ENCODE data around the gene RNF144A. TPM values are rescaled to one million over a fixed set of nuclear protein-coding genes. Genes with fewer than 3 reads are reported as not detected.
"Not testable (repeated sequence)": the region's sequence is repeated elsewhere in the genome, so short reads cannot be mapped to it uniquely, and the experiment has no call there.

Gene RNF144A
- total and polyA plus RNA-seq, 9 donors = 10.4 to 47.7 (median 23.9) TPM

DNA sequence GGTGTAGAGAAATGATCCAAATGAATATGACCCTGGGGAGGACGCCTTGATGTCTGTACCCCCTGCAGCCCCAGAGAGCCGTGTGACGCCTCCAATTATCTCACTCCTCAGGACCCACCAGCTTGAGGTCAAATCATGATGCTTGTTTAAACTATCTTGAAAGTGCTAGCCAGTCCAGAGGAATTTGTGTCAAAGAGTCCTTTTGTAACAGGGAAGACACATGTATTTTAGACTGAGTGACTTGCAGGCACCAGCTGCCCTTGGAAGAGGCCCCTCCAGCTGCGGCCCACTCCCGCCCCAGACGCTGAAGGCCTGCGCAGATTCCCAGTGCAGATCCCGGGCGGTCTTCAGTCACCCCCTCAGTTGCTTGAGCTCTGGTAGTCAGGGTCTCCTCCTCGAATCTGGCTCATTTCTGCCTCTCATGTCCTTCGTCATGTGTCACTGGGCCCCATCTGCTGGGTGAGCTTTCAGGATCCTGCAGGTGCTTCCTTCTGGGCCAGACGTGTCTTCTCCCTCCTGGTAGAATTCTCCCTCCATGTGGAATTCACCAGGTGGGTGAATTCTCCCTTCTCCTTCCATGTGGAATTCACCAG lies 77.4 kb downstream of the RNF144A start:
- no peaks in the 10 kb centered on the region for H3K27me3 ChIP-seq
- H3K4me3 ChIP-seq = no peak overlapping the region
- no peak overlapping the region for H3K27ac ChIP-seq
- no peak for DNase-seq
- TF ChIP-seq EP300 (IDR thresholded peaks at IDR 0.05) (no peak), POLR2A (IDR thresholded peaks at IDR 0.05) (no peak), CTCF (IDR thresholded peaks at IDR 0.05) (no peak)
- H3K9me3 ChIP-seq = no peaks in the 10 kb centered on the region
- H3K4me1 ChIP-seq (ENCODE audit: insufficient read depth) = peaks cover 5% of the 10 kb centered on the region
- intact Hi-C loops (cut with DNase I) = no loop called here
- 92 to 94% (median 93%) methylated on average over 12 of the region's 12 CpGs for WGBS, 3 donors
- no peaks in the 10 kb centered on the region for H3K36me3 ChIP-seq

- no peak for DNase-seq
- TF ChIP-seq EP300 (IDR thresholded peaks at IDR 0.05) (no peak), CTCF (IDR thresholded peaks at IDR 0.05) (no peak), POLR2A (IDR thresholded peaks at IDR 0.05) (no peak)
- Histone ChIP-seq H3K27me3 (no peaks in the 10 kb centered on the region), H3K27ac (no peak overlapping the region), H3K36me3 (no peaks in the 10 kb centered on the region), H3K4me3 (no peak overlapping the region), H3K4me1 (ENCODE audit: insufficient read depth) (peaks cover 5% of the 10 kb centered on the region), H3K9me3 (no peaks in the 10 kb centered on the region)
- 84 to 97% (median 90%) methylated on average over 11 of the region's 11 CpGs for WGBS, 3 donors
- intact Hi-C loops (cut with DNase I) = no loop called here
Measured at GRCh38 chr2:6995391-6996097, 78.3 kb downstream of the RNF144A start.

GRCh38 chr2:6999211-6999877 lies 82.1 kb downstream of the RNF144A start:
- H3K4me3 ChIP-seq = no peak overlapping the region
- intact Hi-C loops (cut with DNase I) = no loop called here
- peaks cover 3% of the 10 kb centered on the region for H3K4me1 ChIP-seq (ENCODE audit: insufficient read depth)
- no peak overlapping the region for H3K27ac ChIP-seq
- no peaks in the 10 kb centered on the region for H3K9me3 ChIP-seq
- no peak for DNase-seq
- TF ChIP-seq EP300 (IDR thresholded peaks at IDR 0.05) = no peak
- no peak for TF ChIP-seq POLR2A (IDR thresholded peaks at IDR 0.05)
- no peak for TF ChIP-seq CTCF (IDR thresholded peaks at IDR 0.05)
- WGBS, 3 donors = 73 to 87% (median 82%) methylated on average over 7 of the region's 7 CpGs
- H3K27me3 ChIP-seq = no peaks in the 10 kb centered on the region
- no peaks in the 10 kb centered on the region for H3K36me3 ChIP-seq

DNA sequence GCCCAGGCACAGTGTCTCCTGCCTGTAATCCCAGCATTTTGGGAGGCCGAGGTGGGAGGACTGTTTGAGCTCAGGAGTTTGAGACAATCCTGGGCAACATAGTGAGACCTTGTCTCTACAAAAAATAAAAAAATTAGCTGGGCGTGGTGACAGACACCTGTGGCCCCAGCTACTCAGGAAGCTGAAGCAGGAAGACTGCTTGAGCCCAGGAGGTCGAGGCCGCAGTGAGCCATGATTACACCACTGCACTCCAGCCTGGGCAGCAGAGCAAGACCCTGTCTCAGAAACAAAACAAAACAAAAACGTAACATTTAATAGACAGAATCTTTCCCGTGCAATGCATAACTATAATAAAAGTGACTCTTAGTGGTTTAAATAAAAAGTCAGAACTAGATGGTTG lies 84.2 kb downstream of the RNF144A start:
- H3K9me3 ChIP-seq; H3K4me1 ChIP-seq (ENCODE audit: insufficient read depth); H3K36me3 ChIP-seq; H3K4me3 ChIP-seq; H3K27ac ChIP-seq; H3K27me3 ChIP-seq; DNase-seq; intact Hi-C loops (cut with DNase I): not testable (repeated sequence)
- WGBS, 3 donors = 92 to 93% (median 93%) methylated on average over 6 of the region's 6 CpGs

DNA sequence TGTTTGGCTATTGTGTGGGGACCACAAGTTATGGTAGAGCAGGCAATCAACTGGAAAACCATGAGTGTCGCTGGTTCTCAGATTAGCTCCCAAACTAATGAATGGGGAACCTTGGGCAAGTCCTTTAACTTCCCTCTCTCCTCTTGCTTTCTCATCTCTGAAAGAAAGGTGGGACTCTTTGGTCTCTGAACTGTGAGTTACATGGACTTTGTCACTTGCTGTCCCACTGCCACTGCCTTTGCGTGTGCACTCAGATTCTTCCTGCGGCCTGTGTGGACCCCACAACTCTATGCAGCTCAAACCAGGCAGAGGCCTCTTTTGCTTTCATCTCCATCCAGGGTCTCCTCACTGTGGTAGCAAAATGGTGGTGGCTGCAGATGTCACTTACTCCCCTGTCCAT lies 86.7 kb downstream of the RNF144A start:
- intact Hi-C loops (cut with DNase I) = no loop called here
- Histone ChIP-seq H3K9me3 (no peaks in the 10 kb centered on the region), H3K36me3 (no peaks in the 10 kb centered on the region), H3K4me1 (ENCODE audit: insufficient read depth) (peaks cover 4% of the 10 kb centered on the region), H3K4me3 (no peak overlapping the region), H3K27ac (no peak overlapping the region), H3K27me3 (no peaks in the 10 kb centered on the region)
- TF ChIP-seq POLR2A (IDR thresholded peaks at IDR 0.05) (no peak), CTCF (IDR thresholded peaks at IDR 0.05) (no peak), EP300 (IDR thresholded peaks at IDR 0.05) (no peak)
- 98 to 100% (median 99%) methylated on average over 3 of the region's 3 CpGs for WGBS, 3 donors
- no peak for DNase-seq

All from ovary (tissue), 9 donors.